ENCODE measurements around the gene SOX13.

SOX13 gene

DNA sequence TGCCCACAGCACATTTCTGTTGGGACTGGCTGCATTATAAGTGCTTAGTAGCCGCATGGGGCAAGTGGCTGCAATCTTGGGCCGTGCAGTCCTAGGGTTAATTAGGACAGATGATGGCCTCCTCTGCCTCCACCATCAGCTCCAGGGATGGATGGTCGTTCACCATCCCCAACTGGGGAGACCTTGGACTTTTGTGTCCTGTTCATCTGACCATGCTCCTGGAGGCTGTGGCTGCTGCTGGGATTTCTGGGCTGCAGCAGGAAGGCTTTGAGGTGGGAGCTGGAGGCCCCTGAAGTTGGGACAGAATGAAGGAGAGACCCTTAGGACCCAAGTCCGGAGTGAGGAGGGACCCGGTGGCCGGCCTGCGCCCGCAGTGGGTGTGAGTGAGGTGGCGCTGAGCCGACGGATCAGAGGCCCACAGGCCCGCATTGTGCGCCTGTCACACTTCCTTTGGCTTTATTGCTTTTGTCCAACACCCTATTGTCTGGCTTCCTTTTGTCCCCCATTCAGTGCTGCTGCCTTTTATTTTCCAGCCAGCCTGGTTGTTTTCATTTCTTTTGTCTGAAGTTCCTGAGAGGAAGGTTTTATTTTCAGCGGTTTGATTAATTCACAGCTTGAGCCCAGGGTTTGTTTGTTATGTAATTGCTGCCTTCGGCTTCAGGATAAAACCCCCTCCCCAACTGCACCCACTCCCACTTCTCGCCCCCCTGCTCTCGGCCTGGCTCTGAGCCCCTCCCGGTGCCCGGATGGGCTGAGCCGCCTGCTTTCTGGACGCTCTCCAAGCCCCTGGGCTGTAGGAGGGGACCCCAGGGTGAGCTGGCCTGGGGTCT, 35.6 kb downstream of the SOX13 start:
- no peak for DNase-seq

DNA sequence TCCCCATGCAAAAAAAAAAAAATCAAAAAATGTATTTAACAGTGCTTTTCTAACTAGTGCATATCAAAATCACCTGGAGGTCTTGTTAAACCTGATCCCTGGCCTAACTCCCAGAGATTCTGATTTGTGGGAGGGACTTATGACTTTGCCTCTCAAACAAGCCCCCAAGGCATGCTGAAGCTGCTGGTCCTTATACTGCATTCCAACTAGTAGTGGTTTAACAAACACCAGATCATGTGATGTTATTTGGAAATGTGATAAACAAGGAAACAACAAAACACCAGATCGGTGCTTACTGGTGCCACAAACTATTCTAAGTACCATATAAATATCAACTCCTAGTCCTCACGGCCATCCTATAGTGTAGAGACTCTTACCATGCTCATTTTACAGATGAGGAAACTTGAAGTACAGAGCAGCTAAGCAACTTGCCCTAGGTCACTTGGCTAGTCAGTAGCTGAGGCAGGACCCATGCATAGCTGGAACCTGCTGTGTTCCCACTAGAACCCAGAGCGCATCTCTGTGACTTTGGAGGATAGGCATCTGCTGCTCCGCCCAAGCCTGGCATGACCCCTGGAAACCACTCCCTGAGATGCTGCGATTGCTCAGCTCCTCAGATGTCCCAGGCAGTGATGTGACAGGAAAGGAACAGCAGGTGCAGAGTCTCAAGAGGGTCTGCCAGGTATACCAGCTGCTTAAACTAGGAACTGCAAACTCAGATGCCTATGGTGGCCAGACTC, 38.1 kb downstream of the SOX13 start:
- no peak for DNase-seq

DNA sequence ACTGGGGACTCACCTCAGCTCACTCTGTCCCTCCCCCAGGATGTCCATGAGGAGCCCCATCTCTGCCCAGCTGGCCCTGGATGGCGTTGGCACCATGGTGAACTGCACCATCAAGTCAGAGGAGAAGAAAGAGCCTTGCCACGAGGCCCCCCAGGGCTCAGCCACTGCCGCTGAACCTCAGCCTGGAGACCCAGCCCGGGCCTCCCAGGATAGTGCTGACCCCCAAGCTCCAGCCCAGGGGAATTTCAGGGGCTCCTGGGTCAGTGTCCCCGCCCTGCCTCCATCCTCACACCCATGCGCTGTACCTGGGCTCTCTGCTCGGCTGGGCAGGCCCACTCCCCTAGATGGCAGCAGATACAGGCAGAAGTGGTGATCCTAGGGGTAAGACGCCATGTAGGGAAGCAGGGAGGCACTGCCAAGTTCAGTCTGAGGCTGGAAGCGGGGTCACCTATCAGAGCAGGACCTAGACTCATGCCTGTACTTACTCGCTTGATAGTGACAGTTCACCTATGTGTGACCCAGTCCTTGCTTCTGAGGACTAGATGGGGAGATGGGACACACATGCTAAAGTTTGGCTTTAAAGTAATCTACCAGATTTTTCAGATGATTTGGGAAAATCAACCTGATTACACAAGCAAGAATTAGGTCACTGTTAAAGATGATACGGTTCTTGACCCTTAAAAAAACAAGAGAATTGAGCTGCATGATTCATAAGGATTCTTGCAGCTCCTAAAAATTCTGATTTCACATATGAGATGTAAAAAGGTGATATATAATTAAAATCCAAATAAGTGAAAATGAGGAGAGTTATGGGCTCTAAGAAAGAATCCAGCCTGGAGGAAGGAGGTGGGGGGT, 40.2 kb downstream of the SOX13 start:
- DNase-seq = no peak

DNA sequence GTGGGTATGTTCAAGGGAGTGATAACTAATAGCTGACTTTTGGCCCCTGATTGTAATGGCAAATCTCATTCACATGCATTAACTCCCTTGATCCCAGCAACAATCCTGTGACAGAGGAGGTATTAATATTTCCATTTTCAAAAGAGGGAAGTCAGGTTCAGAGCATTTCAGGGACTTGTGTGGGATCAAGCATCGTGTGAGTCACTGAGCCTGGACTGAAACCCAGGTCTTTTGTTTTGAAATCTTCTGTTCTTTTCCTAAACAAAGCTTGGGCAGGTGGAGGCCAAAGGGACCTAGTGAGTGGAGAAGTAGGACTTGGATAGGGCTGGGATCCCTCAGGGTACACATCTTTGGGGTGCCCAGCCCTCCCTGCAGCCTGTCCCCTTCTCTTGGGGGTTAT, 41.0 kb downstream of the SOX13 start:
- no peak for DNase-seq

- DNase-seq = no peak
Observed at GRCh38 chr1:204114606-204115005, 41.7 kb downstream of the SOX13 start.

DNA sequence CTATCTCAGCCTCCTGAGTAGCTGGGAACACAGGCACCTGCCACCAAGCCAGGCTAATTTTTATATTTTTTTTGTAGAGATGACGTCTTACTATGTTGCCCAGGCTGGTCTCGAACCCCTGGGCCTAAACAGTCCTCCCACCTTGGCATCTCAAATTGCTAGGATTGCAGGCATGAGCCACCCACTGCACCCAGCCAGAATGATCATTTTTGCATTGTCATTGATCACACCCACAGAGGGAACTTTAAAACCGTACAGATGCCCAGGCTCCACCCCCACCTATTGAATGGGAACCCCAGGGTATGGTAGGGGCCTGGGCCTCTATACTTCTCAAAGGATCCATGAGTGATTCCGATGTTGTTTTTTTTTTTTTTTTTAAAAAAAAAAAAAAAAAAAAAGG, 42.2 kb downstream of the SOX13 start:
- DNase-seq = no peak

DNA sequence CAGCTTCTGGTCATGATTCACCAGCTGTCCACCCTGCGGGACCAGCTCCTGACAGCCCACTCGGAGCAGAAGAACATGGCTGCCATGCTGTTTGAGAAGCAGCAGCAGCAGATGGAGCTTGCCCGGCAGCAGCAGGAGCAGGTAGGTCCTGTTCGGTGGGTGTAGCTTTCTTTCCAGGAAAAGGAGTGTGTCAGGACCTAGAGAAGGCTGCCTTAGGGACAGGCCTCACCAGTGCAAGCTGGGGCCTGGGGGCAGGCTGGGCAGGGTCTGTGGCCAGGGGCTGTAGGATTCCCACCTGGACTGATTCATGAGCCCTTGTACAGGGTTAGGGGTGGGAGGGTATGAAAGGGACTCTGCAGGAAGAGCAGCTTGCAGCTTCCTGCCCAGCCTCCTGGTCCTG, 43.6 kb downstream of the SOX13 start:
- no peak for DNase-seq

DNA sequence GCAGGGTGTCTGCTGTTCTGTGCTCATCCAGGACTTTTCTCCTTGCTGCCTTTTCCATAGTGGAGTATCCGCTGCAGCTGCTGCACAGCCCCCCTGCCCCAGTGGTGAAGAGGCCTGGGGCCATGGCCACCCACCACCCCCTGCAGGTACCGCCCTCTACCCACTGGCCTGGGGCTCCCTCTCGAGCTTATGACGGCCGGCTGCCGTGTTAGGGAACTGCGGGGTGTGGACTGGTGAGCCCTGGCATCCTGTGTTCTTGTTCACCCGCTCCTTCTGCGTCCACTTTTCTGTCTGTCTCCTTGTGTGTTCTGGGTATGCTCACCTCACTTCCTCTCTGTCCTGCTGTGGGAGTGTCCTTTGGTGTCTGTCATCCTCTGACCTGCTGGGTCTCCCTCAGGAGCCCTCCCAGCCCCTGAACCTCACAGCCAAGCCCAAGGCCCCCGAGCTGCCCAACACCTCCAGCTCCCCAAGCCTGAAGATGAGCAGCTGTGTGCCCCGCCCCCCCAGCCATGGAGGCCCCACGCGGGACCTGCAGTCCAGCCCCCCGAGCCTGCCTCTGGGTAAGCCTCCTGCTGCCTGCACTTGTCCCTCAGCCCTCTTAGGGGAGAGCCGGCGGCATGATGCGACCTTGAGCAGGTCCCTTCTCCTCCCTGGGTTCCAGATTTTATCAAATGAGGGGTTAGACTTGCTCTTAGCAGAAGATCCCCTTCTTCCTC, 49.1 kb downstream of the SOX13 start:
- no peak for DNase-seq

DNA sequence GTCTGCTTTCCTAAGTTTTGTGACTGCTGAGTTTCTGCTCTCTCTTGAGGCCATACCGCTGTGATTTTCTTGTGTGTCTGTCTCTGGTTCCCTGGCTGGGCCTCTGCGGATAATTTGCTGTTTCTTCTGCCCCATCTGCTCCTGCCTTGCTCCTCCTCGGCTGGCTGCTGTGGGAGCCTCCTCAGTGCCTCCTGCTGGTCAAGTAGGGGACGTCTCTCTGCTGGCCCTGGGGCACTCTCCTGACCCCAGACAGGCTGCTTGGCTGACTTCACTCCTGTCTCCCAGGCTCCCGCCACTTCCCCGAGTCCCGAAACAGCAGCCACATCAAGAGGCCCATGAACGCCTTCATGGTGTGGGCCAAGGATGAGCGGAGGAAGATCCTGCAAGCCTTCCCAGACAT, 50.5 kb downstream of the SOX13 start:
- peak; percentile 16 for DNase-seq

DNA sequence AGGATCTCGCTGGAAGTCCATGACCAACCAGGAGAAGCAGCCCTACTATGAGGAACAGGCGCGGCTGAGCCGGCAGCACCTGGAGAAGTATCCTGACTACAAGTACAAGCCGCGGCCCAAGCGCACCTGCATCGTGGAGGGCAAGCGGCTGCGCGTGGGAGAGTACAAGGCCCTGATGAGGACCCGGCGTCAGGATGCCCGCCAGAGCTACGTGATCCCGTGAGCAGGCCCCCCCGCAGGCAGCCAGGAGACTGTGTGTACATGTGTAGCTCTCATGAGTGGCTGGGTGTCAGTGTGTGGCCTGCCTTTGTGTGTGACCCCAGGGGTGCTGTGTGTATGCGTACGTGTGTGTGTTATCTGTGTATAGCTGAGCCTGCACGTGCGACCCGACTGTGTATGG, 51.7 kb downstream of the SOX13 start:
- DNase-seq = no peak

DNA sequence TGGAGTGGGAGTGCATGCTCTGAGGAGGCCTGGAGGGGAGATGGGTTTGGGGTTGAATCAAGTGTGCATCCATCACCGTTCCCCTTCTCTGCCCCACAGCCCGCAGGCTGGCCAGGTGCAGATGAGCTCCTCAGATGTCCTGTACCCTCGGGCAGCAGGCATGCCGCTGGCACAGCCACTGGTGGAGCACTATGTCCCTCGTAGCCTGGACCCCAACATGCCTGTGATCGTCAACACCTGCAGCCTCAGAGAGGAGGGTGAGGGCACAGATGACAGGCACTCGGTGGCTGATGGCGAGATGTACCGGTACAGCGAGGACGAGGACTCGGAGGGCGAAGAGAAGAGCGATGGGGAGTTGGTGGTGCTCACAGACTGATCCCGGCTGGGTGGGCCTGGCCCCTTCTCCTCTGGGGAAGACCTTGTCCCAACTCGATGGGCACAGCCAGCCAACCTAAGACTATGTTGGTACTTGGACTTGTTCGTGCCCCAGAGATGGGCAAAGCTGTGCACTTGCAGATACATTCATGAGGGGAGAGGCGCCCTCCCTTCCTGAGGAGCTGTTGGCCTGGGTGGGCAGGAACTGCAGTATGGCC, 52.9 kb downstream of the SOX13 start:
- DNase-seq = no peak

- no peak for DNase-seq
Observed at GRCh38 chr1:204126386-204126785, 53.5 kb downstream of the SOX13 start.

DNA sequence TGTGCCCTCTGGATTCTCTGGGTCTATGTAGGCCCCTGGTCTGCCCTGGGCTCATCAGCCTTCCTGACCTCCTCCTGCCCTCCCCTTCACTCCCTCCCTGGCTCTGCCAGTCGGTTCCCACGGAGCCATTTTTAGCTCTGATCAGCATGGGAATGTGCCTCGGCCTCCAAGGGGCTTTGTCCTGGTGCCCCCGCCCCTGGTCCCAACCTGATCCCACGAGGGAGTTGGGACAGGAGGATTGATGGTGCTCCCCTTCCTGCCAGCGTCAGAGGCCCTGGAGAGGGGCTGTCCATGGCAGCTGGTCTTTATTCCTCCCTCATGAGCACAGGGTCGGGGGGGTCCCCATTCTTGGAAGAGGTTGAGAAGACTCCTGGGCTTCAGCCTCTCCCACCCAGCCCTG, 54.0 kb downstream of the SOX13 start:
- no peak for DNase-seq

DNA sequence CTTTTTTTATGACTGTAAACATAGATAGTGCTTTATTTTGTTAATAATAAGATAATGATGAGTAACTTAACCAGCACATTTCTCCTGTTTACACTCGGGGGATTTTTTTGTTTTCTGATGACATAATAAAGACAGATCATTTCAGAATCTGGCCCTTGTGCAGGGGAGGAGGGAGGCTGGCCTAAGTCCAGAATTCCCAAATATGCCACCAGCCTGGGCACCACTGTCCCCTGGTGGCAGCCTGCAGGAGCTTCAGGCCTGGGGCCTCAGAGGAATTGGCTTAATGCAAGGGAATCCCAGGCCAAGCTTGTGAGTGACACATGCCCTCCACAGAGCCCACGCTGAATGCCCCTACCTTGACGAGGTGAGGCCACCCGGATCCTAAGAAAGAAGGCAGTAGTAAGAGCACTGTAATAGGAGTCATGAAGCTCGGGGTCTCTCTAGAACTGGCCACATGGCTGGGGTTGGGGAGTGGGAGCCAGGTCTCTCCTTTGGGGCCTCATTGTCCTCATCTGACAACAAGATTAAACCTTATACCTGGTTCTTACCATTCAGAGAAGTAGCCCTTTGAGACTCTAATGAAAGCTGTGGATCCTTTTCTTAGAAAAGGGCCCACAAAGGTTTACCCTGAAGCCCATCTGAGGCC, 54.8 kb downstream of the SOX13 start:
- peak; percentile 25 for DNase-seq

GRCh38 chr1:204128464-204128963, 55.6 kb downstream of the SOX13 start:
- DNase-seq = no peak

GRCh38 chr1:204128964-204129896, 56.3 kb downstream of the SOX13 start:
- peak; percentile 73 for DNase-seq

GRCh38 chr1:204130178-204130577, 57.3 kb downstream of the SOX13 start:
- no peak for DNase-seq

GRCh38 chr1:204130981-204131892, 58.3 kb downstream of the SOX13 start:
- DNase-seq = no peak

DNA sequence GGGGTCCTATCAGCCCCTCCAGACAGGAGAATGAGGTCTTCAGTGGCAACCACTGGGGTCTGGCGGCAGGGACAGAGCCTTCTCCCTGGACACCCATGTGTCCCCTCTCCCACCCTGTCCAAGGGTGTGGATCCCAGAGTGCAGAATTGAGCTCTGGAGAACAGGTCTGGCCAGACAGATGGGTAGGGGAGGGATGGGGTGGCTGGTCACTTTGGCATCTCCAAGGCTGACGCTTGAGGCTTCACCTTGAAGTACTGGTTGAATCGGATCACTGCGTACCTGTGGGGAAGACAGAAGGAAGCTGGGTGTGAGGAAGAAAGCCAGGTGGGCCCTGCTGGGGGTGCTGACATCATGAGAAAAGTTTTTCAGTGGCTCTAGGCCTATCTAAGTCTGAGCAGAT, 59.1 kb downstream of the SOX13 start:
- no peak for DNase-seq

Measured in CD4-positive, alpha-beta T cell treated with Interleukin-12 subunit alpha and Interleukin-12 subunit beta, for 1 hour (primary cell).